NCI-H128 (cell line): ENCODE results near the gene ETS2.
"Not testable (repeated sequence)": the region's sequence is repeated elsewhere in the genome, so short reads cannot be mapped to it uniquely, and the experiment has no call there.

Experiments
- DNase-seq: peaks from one replicate; lab custom pipeline; 2025; ENCODE audit not compliant: unreplicated experiment; lab: John Stamatoyannopoulos, UW

Gene ETS2

GRCh38 chr21:38834725-38835124 is 29.0 kb downstream of the ETS2 start:
- DNase-seq: no peak

- DNase-seq: no peak
Observed at GRCh38 chr21:38837806-38838461, 32.2 kb downstream of the ETS2 start.

GRCh38 chr21:38838598-38839327 is 33.0 kb downstream of the ETS2 start:
- no peak for DNase-seq

- no peak for DNase-seq
Observed at GRCh38 chr21:38839328-38840286, 33.9 kb downstream of the ETS2 start.

- DNase-seq: no peak
Observed at GRCh38 chr21:38840456-38841300, 34.9 kb downstream of the ETS2 start.

- no peak for DNase-seq
Observed at GRCh38 chr21:38841472-38841871, 35.7 kb downstream of the ETS2 start.

- no peak for DNase-seq
Observed at GRCh38 chr21:38842079-38842478, 36.4 kb downstream of the ETS2 start.

GRCh38 chr21:38843379-38843778 is 37.6 kb downstream of the ETS2 start:
- DNase-seq: no peak

GRCh38 chr21:38843806-38844503 is 38.2 kb downstream of the ETS2 start:
- no peak for DNase-seq

GRCh38 chr21:38845374-38845773 is 39.6 kb downstream of the ETS2 start:
- not testable (repeated sequence) for DNase-seq

GRCh38 chr21:38847556-38847955 is 41.8 kb downstream of the ETS2 start:
- DNase-seq: no peak

- no peak for DNase-seq
Observed at GRCh38 chr21:38848187-38848609, 42.5 kb downstream of the ETS2 start.

- DNase-seq: no peak
Observed at GRCh38 chr21:38849776-38850175, 44.0 kb downstream of the ETS2 start.

GRCh38 chr21:38850277-38850951 is 44.7 kb downstream of the ETS2 start:
- no peak for DNase-seq

GRCh38 chr21:38851101-38851500 is 45.4 kb downstream of the ETS2 start:
- no peak for DNase-seq

- DNase-seq: no peak
Observed at GRCh38 chr21:38852278-38852677, 46.5 kb downstream of the ETS2 start.

- DNase-seq: no peak
Observed at GRCh38 chr21:38852708-38853107, 47.0 kb downstream of the ETS2 start.

GRCh38 chr21:38853421-38853919 is 47.7 kb downstream of the ETS2 start:
- DNase-seq: no peak

- DNase-seq: no peak
Observed at GRCh38 chr21:38857152-38857825, 51.6 kb downstream of the ETS2 start.
